GM12878 (cell line): Measurements from ENCODE around the gene LASP1. TPM values are rescaled to one million over a fixed set of nuclear protein-coding genes. Genes with fewer than 3 reads are reported as not detected.

Experiments
- CBX5 ChIP-seq: sonication (generic); IDR thresholded peaks from 2 replicates; pipeline ENCODE4 v1.6.1; 2016; ENCODE audit warnings: low read depth, moderate library complexity, mild to moderate bottlenecking, inconsistent platforms
- EGR1 ChIP-seq, 2 experiments: IDR thresholded peaks; 1 replicate in 1 of 2; 2 replicates in 1 of 2; pipeline ENCODE4 v1.6.1; 2011 to 2012; ENCODE audit warnings: low read depth in 2 of 2, low read length in 2 of 2, borderline replicate concordance in 1 of 2, mild to moderate bottlenecking in 1 of 2, moderate library complexity in 1 of 2
- EP300 ChIP-seq, 2 experiments: fragments of 150-350 bp in 1 of 2; IDR thresholded peaks; 2 replicates each; pipeline ENCODE4 v1.6.1; 2011 to 2012; ENCODE audit warnings: low read depth in 2 of 2, low read length in 2 of 2, borderline replicate concordance in 1 of 2, improper control_type of control experiment in 1 of 2, inconsistent platforms in 1 of 2; ENCODE audit not compliant: control insufficient read depth in 1 of 2
- ZBTB40 ChIP-seq: fragments of 450-650 bp; IDR thresholded peaks from 2 replicates; pipeline ENCODE4 v1.6.1; 2016; ENCODE audit warnings: mild to moderate bottlenecking, moderate library complexity, borderline replicate concordance
- polyA plus RNA-seq, 11 experiments: library from polyadenylated mRNA; depleted of rRNA in 4 of 11; unstranded in 6 of 11; stranded (reverse) in 5 of 11; fragments of >200 nt; fragmentation: Nextera tagmentation in 4 of 11; fragmentation: Illumina TruSeq in 1 of 11; extraction: Ambion mirVana in 4 of 11; extraction: Trizol in 1 of 11; gene quantifications; 1 replicate in 1 of 11; 2 replicates in 10 of 11; pipeline versions ENCODE4 v1.2.1 to v1.2.3, GENCODE V29; 2011 to 2016; ENCODE audit warnings: inconsistent platforms in 2 of 11, missing spikeins in 2 of 11, low read depth in 1 of 11
- total RNA-seq, 4 experiments: library from RNA; depleted of rRNA in 3 of 4; stranded (reverse); fragments of >200 nt in 3 of 4; fragmentation: Illumina TruSeq in 1 of 4; extraction: Trizol in 1 of 4; gene quantifications; 2 replicates each; pipeline versions ENCODE4 v1.2.1 to v1.2.3, GENCODE V29; 2013 to 2021

The LASP1 gene
- total and polyA plus RNA-seq, 10 of the 15 experiments (the other 5 are each of a cell fraction or from before 2014, with no cell fraction given), result 21.0 to 114 (median 59.3) TPM

- TF ChIP-seq EGR1 (IDR thresholded peaks at IDR 0.05; ENCODE audit: borderline replicate concordance in 1 of 2, low read depth in 2 of 2, low read length in 2 of 2) (no peak), EP300 (IDR thresholded peaks at IDR 0.05; ENCODE audit: borderline replicate concordance in 1 of 2, control insufficient read depth in 1 of 2, low read depth in 2 of 2, low read length in 2 of 2) (no peak), CBX5 (no peak), ZBTB40 (no peak)
- TF ChIP-seq, all 136 proteins: peak for 2
Observed at GRCh38 chr17:38872027-38872511, 2.2 kb downstream of the LASP1 start (continued).
